ENCODE measurements around the gene ASIC2.

- TF ChIP-seq CTCF (IDR thresholded peaks at IDR 0.05; ENCODE audit: insufficient read depth, low read depth, low read length) = no peak
- TF ChIP-seq EZH2 (IDR thresholded peaks at IDR 0.05; ENCODE audit: insufficient read depth, low read length) = no peak
These were observed 304.5 kb downstream of the ASIC2 start for GRCh38 chr17:32988481-32989101.

Data from astrocyte (in vitro differentiated cells and primary cell).